Measurements from ENCODE around the gene KMO.

- TF ChIP-seq CTCF (IDR thresholded peaks at IDR 0.05; ENCODE audit: insufficient read depth, low read length, poor library complexity, severe bottlenecking) (no peak), EZH2phosphoT487 (conservative IDR thresholded peaks at IDR 0.05; ENCODE audit: low read length) (no peak)
These were observed 71.6 kb downstream of the KMO start for GRCh38 chr1:241603731-241604245.

Data from SU-DHL-6 (cell line).